Stimulated activated CD4-positive, alpha-beta T cell treated with anti-CD3 and anti-CD28 coated beads, Interleukin-4, amount 100 ng/mL, for 48 hours (primary cell): ENCODE results near the gene MAP2K5.

Source experiments
- DNase-seq, 2 donors: peaks; one replicate each; pipeline ENCODE4 v3.0.0-alpha.2; 2020; ENCODE audit warnings: low read depth in 2 of 2

MAP2K5 gene

DNA sequence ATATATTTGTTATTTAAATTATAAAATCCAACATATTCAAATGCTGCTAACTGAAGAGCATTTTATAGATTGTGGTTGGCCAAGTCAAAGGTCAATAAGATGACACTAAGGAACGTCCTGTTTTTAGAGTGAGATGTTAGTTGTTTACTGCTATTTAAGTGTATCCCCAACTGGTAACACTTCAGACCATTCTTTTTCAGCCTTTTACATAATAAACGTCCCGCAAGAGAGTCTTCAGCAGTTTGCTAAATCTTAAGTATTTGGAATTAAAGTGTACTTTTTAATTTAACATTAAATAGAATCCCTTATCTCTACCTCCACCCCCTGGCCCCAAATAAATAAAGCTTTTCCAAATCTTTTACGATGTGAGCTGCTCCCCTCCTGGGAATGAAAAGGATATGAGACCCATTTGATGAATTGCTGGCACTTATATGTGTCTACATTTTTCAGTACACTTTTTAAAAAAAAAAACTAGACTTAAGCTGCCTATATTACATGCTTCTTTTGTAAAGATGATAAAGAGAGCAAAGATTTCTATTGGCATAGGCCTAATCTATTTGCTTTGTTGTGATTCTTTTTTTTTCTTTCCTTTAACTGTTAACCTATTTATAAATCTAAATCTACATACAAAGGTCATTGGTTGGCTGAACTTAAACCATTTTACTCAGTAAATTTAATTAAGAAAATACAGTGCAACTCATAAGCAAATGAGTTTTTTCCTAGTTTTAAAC, 181.0 kb downstream of the MAP2K5 start:
- no peak for DNase-seq

DNA sequence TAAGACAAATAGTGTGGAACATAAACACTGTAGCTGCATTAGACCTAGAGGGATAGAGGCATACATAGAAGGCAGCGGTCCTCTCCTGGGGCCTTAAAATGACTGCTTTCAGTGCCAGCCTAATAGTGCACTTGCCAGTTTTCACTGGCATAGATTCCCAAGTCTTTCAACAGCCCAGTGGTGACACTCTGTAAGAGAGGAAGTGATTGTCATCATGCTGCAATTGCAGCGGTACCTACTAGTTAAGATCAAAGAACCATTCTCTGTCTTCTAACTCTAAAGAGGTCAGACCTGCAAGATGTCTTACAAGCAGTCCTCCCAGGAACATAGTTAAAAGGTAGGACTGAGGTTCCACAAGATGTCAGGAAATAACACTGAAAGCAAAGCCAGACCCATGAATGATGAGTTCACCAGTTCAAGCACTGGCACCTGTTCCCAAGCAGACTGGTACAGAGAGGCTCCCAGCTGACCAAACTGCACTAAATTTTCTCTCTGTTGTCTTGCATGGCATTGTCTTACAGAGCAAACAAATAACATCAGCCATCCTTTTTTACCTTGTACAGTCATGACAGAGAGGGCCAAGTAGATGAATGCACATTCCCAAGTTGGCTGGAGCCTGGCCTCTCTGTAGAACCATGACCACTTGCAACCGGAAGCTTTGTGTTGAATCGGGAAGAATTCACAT, 182.3 kb downstream of the MAP2K5 start:
- DNase-seq: no peak

DNA sequence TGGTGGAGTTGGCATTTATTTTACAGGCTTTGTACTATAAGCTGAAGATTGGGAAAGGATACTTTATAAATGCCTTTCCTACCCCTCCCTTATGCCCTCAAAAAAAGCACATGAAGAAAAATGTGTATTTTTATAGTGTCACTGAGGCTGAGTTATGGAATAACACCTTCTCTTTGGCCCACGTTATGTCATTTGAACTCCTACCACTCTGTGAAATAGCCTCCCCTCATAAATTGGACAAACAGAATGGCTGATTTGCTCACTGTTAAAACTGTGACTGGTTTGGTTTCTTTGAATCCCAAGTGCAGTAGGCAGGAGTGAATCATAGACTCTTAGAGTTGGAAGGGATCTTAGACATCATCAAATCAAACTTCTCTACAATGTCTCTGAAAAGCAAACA, 187.6 kb downstream of the MAP2K5 start:
- DNase-seq: no peak

DNA sequence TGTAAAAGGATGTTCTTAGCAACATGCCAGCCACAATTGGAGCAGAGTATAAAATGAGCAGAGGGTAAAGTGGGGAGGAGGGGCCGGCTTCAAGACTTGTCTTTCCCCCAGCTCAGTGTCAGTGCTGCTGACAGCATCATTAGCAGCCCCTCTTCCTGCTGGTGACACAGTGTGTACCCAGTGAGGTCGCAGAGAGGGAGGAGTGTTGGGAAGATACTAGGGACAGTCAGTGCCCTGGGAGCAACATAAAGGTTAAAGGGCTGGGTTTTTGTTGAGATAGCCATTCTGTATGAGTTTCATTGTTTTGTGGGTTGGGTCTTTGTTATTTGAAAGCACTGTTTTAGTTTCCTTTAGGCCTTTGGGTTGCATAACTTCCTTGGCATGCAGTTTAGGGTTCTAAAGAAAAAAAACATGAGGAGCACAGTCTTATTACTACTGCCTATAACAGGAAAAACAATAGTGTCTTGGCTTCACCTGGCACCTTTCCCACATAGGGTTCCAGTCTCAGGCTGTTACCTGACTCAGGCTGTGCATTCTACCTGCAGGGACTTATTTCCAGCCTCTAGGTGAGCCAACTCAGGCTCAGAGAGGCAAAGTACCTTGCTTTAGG, 188.7 kb downstream of the MAP2K5 start:
- DNase-seq: no peak

DNA sequence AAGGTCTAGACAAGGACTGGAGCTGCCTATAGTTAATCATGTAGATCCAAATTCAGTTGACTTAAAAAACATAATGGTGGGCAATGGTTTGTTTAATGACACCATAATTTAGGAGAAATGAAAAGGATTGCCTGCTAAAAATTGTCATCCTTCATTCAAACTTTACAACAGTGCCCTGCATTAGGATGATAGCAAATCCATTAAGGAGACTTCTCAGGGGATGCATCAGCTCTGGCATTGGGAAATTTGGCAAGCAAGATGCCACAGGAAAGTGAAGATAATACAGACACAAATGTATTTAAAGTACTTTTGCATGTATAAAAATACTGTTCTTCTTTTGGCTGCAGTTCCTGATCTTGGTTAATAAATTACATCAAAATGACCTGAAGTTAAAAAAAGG, 189.7 kb downstream of the MAP2K5 start:
- DNase-seq: no peak

DNA sequence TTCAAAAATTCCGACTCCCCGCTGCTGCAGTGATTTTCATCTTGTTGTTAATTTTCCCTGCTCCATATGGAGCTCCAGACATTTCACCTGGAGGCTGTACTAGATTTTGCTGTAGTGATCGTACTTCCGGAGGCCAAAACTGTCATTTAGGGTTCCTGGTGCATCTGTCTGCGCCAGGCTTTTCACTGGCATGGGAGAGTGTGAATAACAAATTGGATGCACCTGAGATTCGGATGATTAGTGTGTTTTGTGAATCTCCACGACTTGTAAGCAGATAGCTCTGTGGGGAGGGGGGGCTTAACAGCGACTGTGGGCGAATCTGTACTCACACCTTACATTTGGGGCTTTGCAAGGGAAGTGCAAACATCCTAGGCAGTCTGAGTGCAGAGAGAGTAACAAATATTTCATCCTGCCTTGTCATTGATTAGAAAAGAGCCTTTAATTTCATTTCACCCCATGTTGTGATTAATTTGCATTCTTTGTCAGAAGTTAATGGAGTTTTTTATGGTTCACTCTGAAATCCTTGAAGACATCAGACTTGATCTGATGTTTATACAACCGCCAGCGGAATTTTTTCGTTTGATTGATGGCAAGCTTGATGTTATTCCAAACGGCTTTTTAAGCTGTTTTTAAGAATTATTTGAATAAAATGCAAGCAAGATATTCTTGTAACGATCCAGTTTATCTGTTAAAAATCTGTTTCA, 190.3 kb downstream of the MAP2K5 start:
- DNase-seq: no peak

DNA sequence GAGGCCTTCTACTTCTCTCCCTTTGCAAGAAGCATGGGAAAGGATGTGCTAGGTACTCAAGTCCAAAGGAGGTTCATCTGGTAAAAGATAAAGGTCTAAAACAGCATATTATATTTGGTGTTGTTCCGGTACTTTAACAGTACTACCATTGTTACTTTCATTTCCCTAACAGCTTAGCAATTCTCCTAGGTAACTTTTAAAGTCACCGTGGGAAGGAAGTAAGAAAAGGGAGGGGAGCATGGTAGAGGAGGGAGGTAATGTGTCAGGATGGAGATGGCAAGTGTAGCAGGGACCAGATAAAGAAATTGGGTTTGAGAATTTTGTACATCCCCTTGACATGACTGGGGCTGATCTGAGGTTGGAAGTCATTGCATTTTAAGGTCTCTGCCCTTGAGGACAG, 193.4 kb downstream of the MAP2K5 start:
- DNase-seq: no peak

DNA sequence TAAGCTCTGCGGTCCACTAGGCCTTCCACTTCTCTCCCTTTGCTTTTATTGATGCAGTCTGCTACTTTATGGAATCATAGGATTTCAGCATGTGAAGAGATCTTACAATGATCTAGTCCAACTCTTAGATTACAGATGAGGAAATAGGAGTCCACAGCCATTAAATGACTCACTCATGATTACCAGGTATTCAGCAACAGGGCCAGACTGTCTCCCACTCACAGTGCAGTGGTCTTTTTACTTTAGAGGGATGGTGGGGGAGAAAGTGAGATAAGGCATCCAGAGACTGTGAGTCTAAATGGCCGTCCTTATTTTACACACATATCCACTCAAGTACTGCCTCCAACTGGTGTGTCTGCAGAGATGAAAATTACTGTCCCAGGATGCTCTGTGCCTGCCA, 194.3 kb downstream of the MAP2K5 start:
- DNase-seq: no peak

DNA sequence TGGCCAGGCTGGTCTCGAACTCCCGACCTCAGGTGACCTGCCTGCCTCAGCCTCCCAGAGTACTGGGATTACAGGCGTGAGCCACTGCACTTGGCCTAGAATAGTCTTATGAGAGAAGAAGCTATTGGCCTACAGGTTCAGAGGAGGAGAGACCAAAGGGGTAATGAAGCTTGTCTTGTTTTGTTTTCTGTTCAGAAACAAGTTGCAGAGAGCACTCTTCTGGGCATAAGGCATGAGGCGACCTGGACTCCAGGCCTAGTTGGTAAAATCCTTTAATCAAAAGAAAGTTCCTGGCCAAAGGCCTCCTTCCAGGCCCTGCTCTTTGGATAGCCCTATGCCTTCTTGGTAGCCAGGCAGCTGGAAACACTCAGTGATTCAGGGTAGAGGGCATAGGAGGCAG, 195.6 kb downstream of the MAP2K5 start:
- no peak for DNase-seq

DNA sequence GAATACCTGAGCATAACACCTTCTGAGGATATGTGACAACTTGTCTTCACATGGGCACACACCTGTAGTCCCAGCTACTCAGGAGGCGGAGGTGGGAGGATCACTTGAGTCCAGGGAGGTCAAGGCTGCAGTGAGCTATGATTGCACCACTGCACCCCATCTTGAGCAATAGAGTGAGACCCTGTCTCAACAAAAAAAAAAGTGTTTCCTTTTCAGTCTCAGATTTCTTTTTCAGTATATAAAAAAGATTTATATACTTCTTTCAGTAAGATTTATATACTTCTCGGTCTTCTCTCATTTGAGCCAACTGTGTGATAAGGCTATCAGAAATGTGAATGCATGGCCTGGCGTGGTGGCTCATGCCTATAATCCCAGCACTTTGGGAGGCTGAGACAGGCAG, 197.9 kb downstream of the MAP2K5 start:
- DNase-seq: no peak

DNA sequence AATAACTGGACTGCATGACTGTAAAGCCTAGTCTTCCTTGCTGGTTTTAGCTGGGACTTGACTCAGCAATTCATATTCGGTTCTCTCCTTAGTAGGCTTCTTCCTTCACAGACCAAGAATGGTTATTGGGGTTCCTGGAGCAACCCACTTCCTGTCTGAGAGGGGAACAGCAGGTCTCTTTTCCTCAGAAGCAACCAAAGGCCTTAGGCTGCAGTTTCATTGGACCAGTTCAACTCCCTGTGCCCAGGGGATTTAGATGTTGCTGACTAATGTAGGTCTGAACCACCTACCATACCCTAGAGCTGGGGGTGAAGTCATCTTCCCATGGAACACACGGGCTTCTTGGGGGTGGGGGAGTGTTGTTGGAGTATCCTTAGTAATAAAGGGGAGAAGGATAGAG, 198.8 kb downstream of the MAP2K5 start:
- DNase-seq: no peak

DNA sequence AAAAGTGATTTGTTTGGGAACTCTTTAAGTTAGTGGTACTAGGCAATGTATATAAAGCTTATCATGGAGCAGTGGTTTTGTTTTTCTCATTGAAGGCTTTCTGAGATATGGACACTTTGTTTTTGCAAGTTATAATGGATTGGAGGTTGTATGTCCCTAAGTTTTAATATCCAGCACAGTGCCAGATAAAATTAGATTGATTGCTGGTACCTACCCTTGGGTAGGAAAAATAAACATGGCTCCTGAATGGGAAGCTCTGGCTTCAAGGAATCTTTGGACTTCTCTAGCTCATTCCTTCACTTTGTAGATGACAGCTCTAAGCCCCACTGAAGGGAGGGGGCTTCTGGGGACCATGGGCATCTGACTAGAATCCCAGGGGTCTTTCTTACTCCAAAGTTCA, 201.1 kb downstream of the MAP2K5 start:
- DNase-seq: no peak

DNA sequence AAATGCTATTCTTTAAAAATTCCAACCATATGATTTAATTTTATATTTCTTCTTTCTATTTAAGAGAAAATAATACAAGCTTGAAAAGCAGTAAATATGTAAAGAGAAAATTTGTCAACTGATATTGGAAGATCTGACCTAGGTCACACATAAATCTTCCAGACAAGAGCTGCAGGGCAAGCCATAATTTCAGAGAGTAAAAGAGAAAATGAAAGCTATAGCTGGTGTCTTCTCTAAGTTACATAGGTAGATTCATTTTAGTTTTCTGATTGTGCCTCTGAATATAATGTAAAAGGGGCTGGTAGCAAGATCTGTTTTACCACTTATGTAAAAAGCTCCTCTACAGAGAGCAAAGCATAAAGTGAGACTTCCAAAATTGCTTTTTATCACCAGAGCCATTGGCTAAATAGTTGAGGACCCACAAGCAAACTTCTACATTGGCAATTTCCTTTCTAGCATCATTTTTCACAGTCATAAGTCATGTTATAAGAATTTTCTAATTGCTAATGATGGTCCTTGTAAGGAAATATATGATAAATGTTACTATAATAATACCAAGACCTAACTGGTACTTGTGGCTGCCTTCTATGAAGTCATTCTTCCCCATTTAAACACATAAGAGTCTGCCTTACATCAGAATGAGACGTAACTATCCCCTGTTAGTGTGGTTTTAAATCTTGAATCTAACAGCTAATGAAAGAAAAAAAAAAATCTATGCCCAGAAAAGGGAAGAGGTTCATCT, 202.0 kb downstream of the MAP2K5 start:
- no peak for DNase-seq

DNA sequence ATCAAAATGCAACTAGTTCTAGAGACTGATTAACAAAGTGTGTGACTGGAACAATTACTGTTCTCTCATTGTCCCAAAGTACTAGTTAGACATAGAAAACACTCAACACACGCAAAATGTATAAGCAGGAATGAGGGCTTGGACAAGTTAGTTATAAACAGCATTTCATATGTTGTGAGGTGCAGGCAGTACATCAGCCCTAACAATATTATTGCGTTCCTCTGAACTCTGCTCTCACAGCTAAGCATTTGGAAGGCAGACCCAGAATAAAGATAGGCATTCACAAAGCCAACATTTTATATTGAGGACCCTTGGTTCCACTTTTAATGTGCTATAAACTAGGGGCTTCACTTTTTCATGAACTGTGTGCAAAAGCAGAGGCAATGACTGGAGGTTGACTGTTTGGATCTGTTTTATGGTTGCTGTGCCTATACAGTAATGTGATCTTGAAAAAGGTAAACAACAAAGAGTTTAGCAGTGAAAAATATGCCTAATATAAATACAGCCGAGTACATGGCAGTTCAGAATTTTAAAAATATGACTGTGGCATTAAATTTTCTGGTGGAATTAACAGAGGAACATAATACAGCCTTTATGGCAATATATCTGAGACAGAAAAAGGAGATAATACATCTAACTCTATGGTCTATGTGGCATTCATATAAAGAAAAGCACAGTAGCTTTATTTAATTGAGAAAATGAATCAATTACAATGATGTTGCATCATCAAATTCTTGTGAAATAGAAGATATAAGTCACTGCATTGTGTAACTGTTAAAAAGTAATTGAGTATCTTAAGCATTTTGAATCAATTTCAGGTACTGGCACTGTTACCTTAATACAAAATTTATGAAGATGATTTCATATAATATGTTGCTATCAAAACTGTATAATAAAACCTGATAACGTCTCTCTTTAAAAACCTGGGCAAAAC, 202.8 kb downstream of the MAP2K5 start:
- DNase-seq: no peak

DNA sequence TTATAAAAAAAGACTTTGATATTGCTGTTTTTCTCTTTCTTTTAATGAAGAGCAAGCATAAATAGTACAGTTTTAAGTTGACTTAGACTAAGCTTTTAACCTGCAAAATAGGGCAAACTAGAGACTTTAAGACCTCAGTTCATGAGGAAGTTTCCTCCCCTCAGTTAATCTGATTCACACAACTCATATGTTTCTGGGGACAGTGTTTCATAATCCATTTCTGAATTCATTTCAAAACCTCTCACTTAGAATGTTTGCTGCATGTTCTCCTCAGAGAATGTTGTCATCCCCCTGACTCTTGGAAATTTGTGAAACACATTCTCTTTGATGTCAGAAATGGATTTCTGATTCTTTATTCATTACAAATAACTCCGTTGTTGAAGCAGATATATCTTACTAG, 203.5 kb downstream of the MAP2K5 start:
- DNase-seq: no peak

DNA sequence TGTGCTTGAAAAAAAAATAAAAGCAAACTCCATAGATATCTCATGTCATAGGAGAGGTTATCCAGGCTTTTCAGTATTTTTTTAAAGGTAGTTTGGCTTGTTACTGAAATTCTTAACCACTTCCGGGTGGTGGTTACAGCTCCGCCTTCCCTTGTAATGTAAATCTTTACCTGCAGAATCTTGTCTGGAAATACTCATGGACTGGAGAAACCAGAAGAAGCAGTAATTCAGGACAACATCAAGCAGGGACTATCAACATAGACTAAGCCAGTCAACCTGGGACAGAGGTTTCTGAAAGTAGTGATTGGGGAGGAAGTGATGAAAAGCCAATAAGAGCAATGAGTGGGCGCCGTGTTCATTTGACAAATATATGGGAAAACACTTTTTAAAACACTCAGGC, 203.9 kb downstream of the MAP2K5 start:
- DNase-seq: no peak

DNA sequence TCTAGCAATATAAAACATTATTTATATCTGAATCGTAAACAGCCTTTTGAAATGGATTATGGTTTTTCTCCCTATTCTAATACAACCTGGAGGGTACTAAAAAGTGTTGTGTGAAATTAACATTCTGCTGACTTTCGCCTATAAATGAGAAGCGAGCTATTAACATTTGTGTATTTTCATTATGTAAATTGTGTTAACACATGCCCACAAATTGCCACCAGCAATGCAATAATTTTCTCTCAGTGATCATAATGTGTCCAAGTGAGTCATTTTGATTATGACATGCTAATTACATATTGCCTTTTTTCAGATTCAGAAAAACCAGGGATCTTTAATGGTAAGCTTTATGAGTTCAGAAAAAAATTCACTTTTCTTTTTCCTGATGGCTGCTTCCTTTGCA, 205.4 kb downstream of the MAP2K5 start:
- no peak for DNase-seq

DNA sequence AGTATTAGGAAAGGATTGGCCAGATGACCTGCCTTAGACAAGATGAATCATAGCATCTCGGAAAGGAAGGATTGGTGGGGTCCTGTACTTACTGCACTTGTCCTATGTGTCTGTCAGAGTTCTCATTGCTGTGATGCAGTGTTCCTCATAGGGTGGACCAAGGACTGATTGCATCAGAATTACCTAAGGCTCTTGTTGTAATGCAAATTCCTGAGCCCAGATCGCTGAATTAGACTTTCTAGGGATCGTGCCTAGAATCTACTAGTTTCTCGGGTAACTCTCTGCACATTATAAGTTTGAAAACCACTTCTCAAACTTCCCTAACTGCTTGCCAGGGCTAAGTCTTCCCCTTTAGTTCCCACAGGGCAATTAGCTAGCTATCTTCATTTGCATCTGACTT, 207.9 kb downstream of the MAP2K5 start:
- no peak for DNase-seq

DNA sequence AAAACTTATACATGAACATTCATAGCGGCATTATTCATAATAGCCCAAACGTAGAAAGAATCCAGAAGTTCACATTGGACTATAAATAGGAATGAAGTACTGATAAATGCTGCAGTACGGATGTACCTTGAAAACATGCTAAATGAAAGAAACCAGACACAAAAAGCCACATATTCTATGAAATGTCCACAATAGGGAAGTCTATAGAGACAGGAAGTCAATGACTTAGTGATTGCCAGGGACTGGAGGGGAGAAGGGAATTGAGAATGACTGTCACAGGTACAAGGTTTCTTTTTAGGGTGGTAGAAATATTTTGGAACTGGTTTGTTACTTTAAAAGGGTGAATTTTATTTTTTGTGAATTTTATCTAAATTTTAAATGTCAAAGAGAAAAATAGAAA, 211.4 kb downstream of the MAP2K5 start:
- no peak for DNase-seq

DNA sequence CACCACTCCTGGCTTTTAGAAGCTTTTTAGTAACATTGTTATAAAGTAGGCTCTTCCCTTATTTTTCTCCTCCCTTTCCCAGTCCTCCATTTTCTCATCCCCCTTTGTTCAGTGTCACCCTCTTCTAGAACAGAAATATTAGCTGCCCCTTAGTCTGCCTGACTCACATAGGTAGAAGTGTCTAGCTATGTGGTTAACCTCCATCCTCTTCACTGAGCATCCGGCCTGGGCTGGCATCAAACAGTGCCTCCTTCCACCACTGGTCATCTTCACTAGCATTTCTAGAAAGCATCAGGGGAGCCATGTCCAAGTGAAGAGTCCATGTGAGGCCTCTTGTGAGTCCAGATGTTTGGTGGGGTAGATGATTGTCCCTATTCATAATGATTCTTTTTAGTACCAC, 212.8 kb downstream of the MAP2K5 start:
- no peak for DNase-seq

DNA sequence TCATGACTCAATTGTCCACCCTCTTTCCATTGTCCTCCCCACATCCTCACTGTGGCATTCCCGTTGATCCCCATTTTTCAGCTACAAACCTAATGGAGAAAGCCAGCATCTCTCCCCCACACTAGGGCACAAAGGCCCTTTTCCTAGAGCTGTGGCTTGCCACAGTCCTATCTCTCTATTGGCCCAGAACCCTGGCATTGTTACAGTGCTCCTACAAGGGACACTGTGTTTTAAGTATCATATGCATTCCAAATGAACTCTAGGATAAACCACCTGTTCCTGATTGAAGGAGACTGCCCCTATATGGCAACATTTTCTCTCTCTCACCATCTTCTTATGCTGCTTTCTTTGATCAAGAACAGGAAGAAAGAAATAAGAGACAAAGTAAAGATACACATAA, 213.4 kb downstream of the MAP2K5 start:
- no peak for DNase-seq
